ENCODE data around the gene ENTREP3. TPM values are rescaled to one million over a fixed set of nuclear protein-coding genes. Genes with fewer than 3 reads are reported as not detected.

Gene ENTREP3
- total and polyA plus RNA-seq, 4 donors = 6.0 to 28.7 (median 24.1) TPM

Other genes with a start within 250 kb of the ENTREP3 start
- 1 to 10 TPM in 1 of 2 donors, under 1 TPM in 1; 0.75 to 1.8 TPM for gene DCST2, start 221.7 kb downstream of the ENTREP3 start, total RNA-seq
- 1 to 10 TPM in 1 of 2 donors, under 1 TPM in 1; 0.25 to 5.6 TPM for gene DCST2, start 221.7 kb downstream of the ENTREP3 start, polyA plus RNA-seq
- gene DCST1, start 221.7 kb downstream of the ENTREP3 start, total RNA-seq = under 1 TPM in 1 of 2 donors, not detected in 1; 0.26 TPM
- gene DCST1, start 221.7 kb downstream of the ENTREP3 start, polyA plus RNA-seq = not detected
- gene ADAM15, start 204.2 kb downstream of the ENTREP3 start, total RNA-seq = 100 to 1,000 TPM; 129 to 180 TPM
- 10 to 100 TPM; 17.3 to 89.3 TPM for gene ADAM15, start 204.2 kb downstream of the ENTREP3 start, polyA plus RNA-seq
- 1 to 10 TPM; 3.0 to 5.7 TPM for gene EFNA4, start 191.7 kb downstream of the ENTREP3 start, total RNA-seq
- 1 to 10 TPM; 3.9 to 4.0 TPM for gene EFNA4, start 191.7 kb downstream of the ENTREP3 start, polyA plus RNA-seq
- gene EFNA3, start 176.6 kb downstream of the ENTREP3 start, total RNA-seq = 1 to 10 TPM; 1.8 to 3.2 TPM
- gene EFNA3, start 176.6 kb downstream of the ENTREP3 start, polyA plus RNA-seq = under 1 TPM in 1 of 2 donors, not detected in 1; 0.41 TPM
- 10 to 100 TPM; 18.9 to 49.1 TPM for gene EFNA1, start 127.6 kb downstream of the ENTREP3 start, total RNA-seq
- gene EFNA1, start 127.6 kb downstream of the ENTREP3 start, polyA plus RNA-seq = 10 to 100 TPM in 1 of 2 donors, 1 to 10 TPM in 1; 7.1 to 12.1 TPM
- gene SLC50A1, start 119.6 kb downstream of the ENTREP3 start, total RNA-seq = 10 to 100 TPM; 19.8 to 26.8 TPM
- gene SLC50A1, start 119.6 kb downstream of the ENTREP3 start, polyA plus RNA-seq = 10 to 100 TPM; 22.7 to 28.2 TPM
- gene DPM3, start 115.0 kb downstream of the ENTREP3 start, total RNA-seq = 10 to 100 TPM; 42.4 to 52.4 TPM
- 100 to 1,000 TPM; 162 to 200 TPM for gene DPM3, start 115.0 kb downstream of the ENTREP3 start, polyA plus RNA-seq
- gene KRTCAP2, start 82.2 kb downstream of the ENTREP3 start, total RNA-seq = 100 to 1,000 TPM; 136 to 143 TPM
- 100 to 1,000 TPM; 179 to 255 TPM for gene KRTCAP2, start 82.2 kb downstream of the ENTREP3 start, polyA plus RNA-seq
- gene TRIM46, start 81.6 kb downstream of the ENTREP3 start, total RNA-seq = 1 to 10 TPM; 1.6 to 3.4 TPM
- gene TRIM46, start 81.6 kb downstream of the ENTREP3 start, polyA plus RNA-seq = 1 to 10 TPM in 1 of 2 donors, under 1 TPM in 1; 0.50 to 2.1 TPM
- 10 to 100 TPM; 58.9 to 97.9 TPM for gene THBS3, start 47.6 kb downstream of the ENTREP3 start, total RNA-seq
- gene THBS3, start 47.6 kb downstream of the ENTREP3 start, polyA plus RNA-seq = 100 to 1,000 TPM in 1 of 2 donors, 10 to 100 TPM in 1; 21.7 to 195 TPM
- 10 to 100 TPM; 20.3 to 21.3 TPM for gene MTX1, start 46.8 kb downstream of the ENTREP3 start, total RNA-seq
- 10 to 100 TPM; 26.2 to 52.9 TPM for gene MTX1, start 46.8 kb downstream of the ENTREP3 start, polyA plus RNA-seq
- gene SCAMP3, start 6.9 kb upstream of the ENTREP3 start, total RNA-seq = 10 to 100 TPM; 36.9 to 39.7 TPM
- gene SCAMP3, start 6.9 kb upstream of the ENTREP3 start, polyA plus RNA-seq = 10 to 100 TPM; 11.9 to 46.8 TPM
- 10 to 100 TPM; 39.6 to 63.0 TPM for gene CLK2, start 18.0 kb upstream of the ENTREP3 start, total RNA-seq
- gene CLK2, start 18.0 kb upstream of the ENTREP3 start, polyA plus RNA-seq = 10 to 100 TPM in 1 of 2 donors, 1 to 10 TPM in 1; 9.3 to 88.6 TPM
- gene HCN3, start 22.0 kb upstream of the ENTREP3 start, total RNA-seq = 1 to 10 TPM; 1.8 to 5.7 TPM
- 1 to 10 TPM in 1 of 2 donors, under 1 TPM in 1; 0.13 to 3.1 TPM for gene HCN3, start 22.0 kb upstream of the ENTREP3 start, polyA plus RNA-seq
- not detected for gene PKLR, start 46.0 kb upstream of the ENTREP3 start, total RNA-seq
- 1 to 10 TPM in 1 of 2 donors, not detected in 1; 1.0 TPM for gene PKLR, start 46.0 kb upstream of the ENTREP3 start, polyA plus RNA-seq
- 100 to 1,000 TPM in 1 of 2 donors, 10 to 100 TPM in 1; 88.6 to 104 TPM for gene FDPS, start 53.4 kb upstream of the ENTREP3 start, total RNA-seq
- 100 to 1,000 TPM in 1 of 2 donors, 10 to 100 TPM in 1; 72.9 to 127 TPM for gene FDPS, start 53.4 kb upstream of the ENTREP3 start, polyA plus RNA-seq
- 10 to 100 TPM; 41.2 to 50.8 TPM for gene RUSC1, start 65.4 kb upstream of the ENTREP3 start, total RNA-seq
- gene RUSC1, start 65.4 kb upstream of the ENTREP3 start, polyA plus RNA-seq = 100 to 1,000 TPM in 1 of 2 donors, 10 to 100 TPM in 1; 19.7 to 102 TPM